Smooth muscle cell (in vitro differentiated cells): ENCODE data around the gene ESRRB. TPM values are rescaled to one million over a fixed set of nuclear protein-coding genes. Genes with fewer than 3 reads are reported as not detected.
A peak's percentile ranks its signal among the peaks of the same experiment; 100 is the strongest.

Experiments
- DNase-seq: peaks from one replicate; lab custom pipeline; 2025; ENCODE audit not compliant: unreplicated experiment; lab: John Stamatoyannopoulos, UW
- H2AFZ ChIP-seq: fragments of 200-600 bp; sonication (generic); 2 replicates; pipeline ENCODE4 v1.6.0; 2016; ENCODE audit warnings: antibody characterized with exemption, low read depth, mild to moderate bottlenecking
- H3F3A ChIP-seq: fragments of 200-600 bp; sonication (generic); 2 replicates; pipeline ENCODE4 v1.6.0; 2017; ENCODE audit warnings: antibody characterized with exemption, low read depth
- H3K27ac ChIP-seq: fragments of 200-600 bp; sonication (generic); 2 replicates; pipeline ENCODE4 v1.5.1; 2016; ENCODE audit warnings: low read depth, mild to moderate bottlenecking
- H3K27me3 ChIP-seq: fragments of 200-600 bp; sonication (generic); 2 replicates; pipeline ENCODE4 v1.6.1; 2016; ENCODE audit warnings: low read depth, mild to moderate bottlenecking
- H3K36me3 ChIP-seq: fragments of 200-600 bp; sonication (generic); 2 replicates; pipeline ENCODE4 v1.5.1; 2016; ENCODE audit warnings: low read depth
- H3K4me1 ChIP-seq: fragments of 200-600 bp; sonication (generic); 2 replicates; pipeline ENCODE4 v1.5.1; 2016; ENCODE audit warnings: low read depth
- H3K4me2 ChIP-seq: fragments of 200-600 bp; sonication (generic); 2 replicates; pipeline ENCODE4 v1.6.0; 2016; ENCODE audit warnings: mild to moderate bottlenecking
- H3K4me3 ChIP-seq: fragments of 200-600 bp; sonication (generic); 2 replicates; pipeline ENCODE4 v1.5.1; 2016; ENCODE audit warnings: mild to moderate bottlenecking
- H3K79me2 ChIP-seq: fragments of 200-600 bp; sonication (generic); 2 replicates; pipeline ENCODE4 v1.6.0; 2016; ENCODE audit warnings: low read depth, mild to moderate bottlenecking
- H3K9ac ChIP-seq: fragments of 200-600 bp; sonication (generic); 2 replicates; pipeline ENCODE4 v1.6.0; 2016; ENCODE audit warnings: low read depth
- H3K9me3 ChIP-seq: fragments of 200-600 bp; sonication (generic); replicated peaks from 2 replicates; pipeline ENCODE4 v1.5.1; 2016; ENCODE audit warnings: low read depth
- H4K20me1 ChIP-seq: fragments of 200-600 bp; sonication (generic); 2 replicates; pipeline ENCODE4 v1.6.0; 2016; ENCODE audit warnings: low read depth
- WGBS: methylation state at CpG from one replicate; pipeline ENCODE4 v1.1.7; 2016; ENCODE audit warnings: low lambda C conversion rate; 5-methylcytosine and 5-hydroxymethylcytosine counted together
- polyA plus RNA-seq: library from polyadenylated mRNA; unstranded; fragments of >200 nt; fragmentation: Nextera tagmentation; extraction: Ambion mirVana; gene quantifications from 2 replicates; pipeline ENCODE4 v1.2.1, GENCODE V29; 2016
- total RNA-seq: library from RNA; depleted of rRNA; stranded (reverse); fragments of >200 nt; gene quantifications from 2 replicates; pipeline ENCODE4 v1.2.3, GENCODE V29; 2014
- TF ChIP-seq, protein P1 (sequence below): fragments of 200-600 bp; sonication (generic); IDR thresholded peaks from 2 replicates; pipeline ENCODE4 v1.5.1; 2017; ENCODE audit warnings: borderline replicate concordance, mild to moderate bottlenecking, antibody characterized with exemption; ENCODE audit not compliant: insufficient read depth, poor library complexity, severe bottlenecking

The ESRRB gene
- total and polyA plus RNA-seq, 2 experiments from 2014 or later: 0.72 TPM; not detected in 1

- H3K4me1 ChIP-seq: peaks cover under 1% of the 10 kb centered on the region
- no peak overlapping the region for H2AFZ ChIP-seq
- DNase-seq: no peak
- no peaks in the 10 kb centered on the region for H3K36me3 ChIP-seq
- no peaks in the 10 kb centered on the region for H4K20me1 ChIP-seq
- no peaks in the 10 kb centered on the region for H3K9me3 ChIP-seq
- H3K27me3 ChIP-seq: peaks cover 88% of the 10 kb centered on the region
- H3K79me2 ChIP-seq: no peaks in the 10 kb centered on the region
- no peaks in the 10 kb centered on the region for H3F3A ChIP-seq
- TF ChIP-seq, protein P1, sequence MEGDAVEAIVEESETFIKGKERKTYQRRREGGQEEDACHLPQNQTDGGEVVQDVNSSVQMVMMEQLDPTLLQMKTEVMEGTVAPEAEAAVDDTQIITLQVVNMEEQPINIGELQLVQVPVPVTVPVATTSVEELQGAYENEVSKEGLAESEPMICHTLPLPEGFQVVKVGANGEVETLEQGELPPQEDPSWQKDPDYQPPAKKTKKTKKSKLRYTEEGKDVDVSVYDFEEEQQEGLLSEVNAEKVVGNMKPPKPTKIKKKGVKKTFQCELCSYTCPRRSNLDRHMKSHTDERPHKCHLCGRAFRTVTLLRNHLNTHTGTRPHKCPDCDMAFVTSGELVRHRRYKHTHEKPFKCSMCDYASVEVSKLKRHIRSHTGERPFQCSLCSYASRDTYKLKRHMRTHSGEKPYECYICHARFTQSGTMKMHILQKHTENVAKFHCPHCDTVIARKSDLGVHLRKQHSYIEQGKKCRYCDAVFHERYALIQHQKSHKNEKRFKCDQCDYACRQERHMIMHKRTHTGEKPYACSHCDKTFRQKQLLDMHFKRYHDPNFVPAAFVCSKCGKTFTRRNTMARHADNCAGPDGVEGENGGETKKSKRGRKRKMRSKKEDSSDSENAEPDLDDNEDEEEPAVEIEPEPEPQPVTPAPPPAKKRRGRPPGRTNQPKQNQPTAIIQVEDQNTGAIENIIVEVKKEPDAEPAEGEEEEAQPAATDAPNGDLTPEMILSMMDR: no peak
- no peak overlapping the region for H3K27ac ChIP-seq
- no peak overlapping the region for H3K4me3 ChIP-seq
- 79% methylated on average over 1 of the region's 1 CpG for WGBS
- H3K9ac ChIP-seq: no peak overlapping the region
- no peak overlapping the region for H3K4me2 ChIP-seq
Measured at GRCh38 chr14:76382495-76382832, 6.5 kb downstream of the ESRRB start.

DNA sequence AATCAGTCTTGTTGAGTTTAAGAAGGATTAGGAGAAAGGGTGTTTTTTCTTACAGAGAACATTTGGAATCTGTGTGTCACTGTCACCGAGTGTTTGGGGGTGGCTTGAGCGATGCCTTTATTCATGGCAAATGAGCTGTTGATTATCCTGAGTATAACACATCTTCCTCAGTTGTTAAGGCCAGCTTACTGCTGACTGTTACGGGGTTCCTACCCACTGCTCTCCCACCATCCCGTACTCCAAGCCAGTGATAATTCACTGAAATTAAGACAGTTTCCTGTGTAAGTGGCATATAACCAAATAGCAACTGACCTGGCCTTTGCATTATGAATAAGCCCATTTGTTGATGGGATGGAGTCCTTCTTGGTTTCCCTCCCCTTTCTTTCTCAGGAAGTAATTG lies 9.5 kb downstream of the ESRRB start:
- TF ChIP-seq, protein P1: no peak
- no peaks in the 10 kb centered on the region for H3K4me1 ChIP-seq
- H4K20me1 ChIP-seq: no peaks in the 10 kb centered on the region
- H3K79me2 ChIP-seq: no peaks in the 10 kb centered on the region
- H3K9ac ChIP-seq: no peak overlapping the region
- H3F3A ChIP-seq: no peaks in the 10 kb centered on the region
- 89% methylated on average over 4 of the region's 4 CpGs for WGBS
- H3K27ac ChIP-seq: no peak overlapping the region
- no peak overlapping the region for H2AFZ ChIP-seq
- no peak overlapping the region for H3K4me3 ChIP-seq
- H3K27me3 ChIP-seq: peaks cover 58% of the 10 kb centered on the region
- no peaks in the 10 kb centered on the region for H3K9me3 ChIP-seq
- H3K36me3 ChIP-seq: no peaks in the 10 kb centered on the region
- no peak overlapping the region for H3K4me2 ChIP-seq
- no peak for DNase-seq

DNA sequence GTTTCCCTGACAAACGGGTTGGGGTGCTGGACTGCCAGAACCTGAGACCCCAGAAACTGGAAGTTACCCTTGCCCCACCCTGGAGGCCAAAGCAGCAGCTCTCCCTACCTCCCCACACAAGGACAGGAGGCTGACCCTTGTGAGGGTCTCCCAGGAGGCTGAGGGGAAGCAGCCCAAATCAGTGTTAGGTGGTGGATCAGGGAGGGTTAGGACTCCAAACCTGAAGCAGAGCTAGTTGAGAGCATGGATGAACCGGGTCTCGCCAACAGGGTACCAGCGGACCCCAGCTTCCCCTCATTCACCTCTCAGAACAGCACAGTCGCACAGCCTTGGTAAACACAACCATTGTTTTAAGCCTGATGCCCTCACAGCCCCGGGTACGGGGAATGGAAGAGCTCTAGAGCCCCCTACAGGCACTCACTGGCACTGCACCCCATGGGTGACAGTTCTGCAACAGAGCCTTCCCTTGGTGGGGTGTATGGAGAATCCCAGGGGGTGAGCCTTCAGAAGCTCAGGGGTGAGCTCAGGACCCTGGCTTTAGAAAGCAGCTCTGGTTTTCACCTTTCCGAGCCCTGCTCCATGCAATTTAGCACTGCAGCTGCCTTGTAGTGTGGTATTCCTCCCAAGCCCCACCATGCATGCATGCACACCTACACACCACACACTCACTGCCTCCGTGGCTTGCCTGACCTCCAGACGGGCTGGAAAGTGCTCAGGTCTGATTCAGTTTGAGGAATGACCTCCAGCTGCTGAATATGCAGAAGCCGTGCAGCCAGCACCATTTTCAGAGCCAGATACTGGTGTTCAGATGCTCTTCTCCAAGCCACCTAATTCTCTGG lies 11.2 kb downstream of the ESRRB start:
- TF ChIP-seq, protein P1: peak; percentile 99
- H3K36me3 ChIP-seq: no peaks in the 10 kb centered on the region
- no peaks in the 10 kb centered on the region for H3K79me2 ChIP-seq
- no peaks in the 10 kb centered on the region for H4K20me1 ChIP-seq
- no peak overlapping the region for H3K4me3 ChIP-seq
- no peak overlapping the region for H2AFZ ChIP-seq
- peak; percentile 37 for DNase-seq
- H3K4me1 ChIP-seq: no peaks in the 10 kb centered on the region
- H3K27ac ChIP-seq: no peak overlapping the region
- H3K27me3 ChIP-seq: peaks cover 41% of the 10 kb centered on the region
- H3K9me3 ChIP-seq: no peaks in the 10 kb centered on the region
- H3K4me2 ChIP-seq: no peak overlapping the region
- no peak overlapping the region for H3K9ac ChIP-seq
- H3F3A ChIP-seq: no peaks in the 10 kb centered on the region
- WGBS: 15% methylated on average over 11 of the region's 11 CpGs

DNA sequence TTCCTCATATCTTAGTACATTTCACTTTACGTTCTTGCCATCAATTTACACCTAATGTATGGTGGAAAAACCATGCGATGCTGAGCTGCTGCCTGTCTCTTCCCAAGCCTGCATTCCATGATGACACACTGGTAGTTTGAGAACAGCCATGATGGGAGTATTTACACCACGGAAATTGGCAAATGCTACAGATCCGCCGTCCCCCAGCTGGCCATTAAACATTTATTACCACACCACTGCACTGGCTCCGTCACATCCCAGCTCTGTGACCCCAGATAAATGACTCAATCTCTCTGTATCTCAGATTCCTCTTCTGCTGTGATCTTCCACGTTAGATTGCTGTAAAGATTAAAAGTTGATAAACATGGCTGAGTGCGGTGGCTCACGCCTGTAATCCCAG lies 13.9 kb downstream of the ESRRB start:
- 89% methylated on average over 9 of the region's 9 CpGs for WGBS
- TF ChIP-seq, protein P1: no peak

More for the DNA sequence above, 13.9 kb downstream of the ESRRB start:
- H3K27me3 ChIP-seq: peaks cover 14% of the 10 kb centered on the region
- no peaks in the 10 kb centered on the region for H3K9me3 ChIP-seq
- H3K4me1 ChIP-seq: no peaks in the 10 kb centered on the region
- no peak overlapping the region for H2AFZ ChIP-seq
- no peak overlapping the region for H3K4me3 ChIP-seq
- no peaks in the 10 kb centered on the region for H4K20me1 ChIP-seq
- H3K9ac ChIP-seq: no peak overlapping the region
- no peaks in the 10 kb centered on the region for H3K79me2 ChIP-seq
- no peaks in the 10 kb centered on the region for H3F3A ChIP-seq
- no peak overlapping the region for H3K27ac ChIP-seq
- no peak for DNase-seq
- no peak overlapping the region for H3K4me2 ChIP-seq
- no peaks in the 10 kb centered on the region for H3K36me3 ChIP-seq
